HEK293 (cell line): ENCODE data around the gene PLCL1.

ENCODE experiments used
- CTCF ChIA-PET: fragments of 350-600 bp; formaldehyde crosslinking; extraction: SDS; loops from one replicate; lab custom pipeline; 2021; ENCODE audit warnings: antibody characterized with exemption; lab: Yijun Ruan, JAX
- POLR2A ChIA-PET: fragments of 300-600 bp; formaldehyde crosslinking; extraction: SDS; loops from one replicate; lab custom pipeline; 2020; ENCODE audit warnings: antibody characterized with exemption, inconsistent platforms; lab: Yijun Ruan, JAX
- H3K27ac ChIP-seq: fragments of 200-500 bp; sonication (Bioruptor generic); 2 replicates; pipeline ENCODE4 v1.5.1; 2014; ENCODE audit warnings: low read depth, low read length, control low read depth, inconsistent platforms; ENCODE audit errors: extremely low read depth
- H3K36me3 ChIP-seq, 2 experiments: fragments of 200-500 bp in 1 of 2; sonication (Bioruptor generic) in 1 of 2; 1 replicate in 1 of 2; 2 replicates in 1 of 2; pipeline ENCODE4 v1.5.1; 2014 to 2017; ENCODE audit warnings: inconsistent platforms in 2 of 2, low read length in 2 of 2; ENCODE audit not compliant: control insufficient read depth in 2 of 2, insufficient read depth in 1 of 2
- H3K4me1 ChIP-seq: fragments of 200-500 bp; sonication (Bioruptor generic); 2 replicates; pipeline ENCODE4 v1.5.1; 2014; ENCODE audit warnings: mild to moderate bottlenecking, low read length, inconsistent platforms; ENCODE audit not compliant: control insufficient read depth, insufficient read depth
- H3K4me3 ChIP-seq: 2 replicates; pipeline ENCODE4 v1.5.1; 2011; ENCODE audit warnings: low read depth, mild to moderate bottlenecking, control low read depth, low read length, moderate library complexity
- H3K9me3 ChIP-seq: fragments of 200-500 bp; sonication (Bioruptor generic); 2 replicates; pipeline ENCODE4 v1.5.1; 2014; ENCODE audit warnings: low read depth, low read length, inconsistent platforms; ENCODE audit not compliant: control insufficient read depth, insufficient read depth
- IKZF3 ChIP-seq: fragments of 450-650 bp; IDR thresholded peaks from 2 replicates; pipeline ENCODE4 v1.5.0; 2018; ENCODE audit warnings: missing biosample characterization, mild to moderate bottlenecking, missing genetic modification characterization, moderate library complexity
- SETDB1 ChIP-seq: IDR thresholded peaks from one replicate; pipeline ENCODE4 v1.6.1; 2017; ENCODE audit warnings: mild to moderate bottlenecking, low read length, moderate library complexity, mixed read lengths; ENCODE audit not compliant: insufficient read length
- ZNF112 ChIP-seq: fragments of 450-650 bp; formaldehyde crosslinking; IDR thresholded peaks from 2 replicates; pipeline ENCODE4 v1.5.0; 2017; ENCODE audit warnings: missing biosample characterization, missing genetic modification characterization
- ZNF19 ChIP-seq: fragments of 450-650 bp; formaldehyde crosslinking; IDR thresholded peaks from 2 replicates; pipeline ENCODE4; 2016; ENCODE audit warnings: missing biosample characterization, missing genetic modification characterization, low read depth
- ZNF248 ChIP-seq: fragments of 450-650 bp; formaldehyde crosslinking; IDR thresholded peaks from 2 replicates; pipeline ENCODE4 v1.5.1; 2017; ENCODE audit warnings: missing biosample characterization, missing genetic modification characterization
- ZNF274 ChIP-seq, 2 experiments: fragments of 200-500 bp in 1 of 2; fragments of 450-650 bp in 1 of 2; sonication (Bioruptor generic) in 1 of 2; formaldehyde crosslinking in 1 of 2; IDR thresholded peaks; 2 replicates each; pipeline versions ENCODE4 v1.5.1 to v1.6.1; 2014 to 2016; ENCODE audit warnings: borderline replicate concordance in 1 of 2, inconsistent platforms in 1 of 2, low read length in 1 of 2, missing biosample characterization in 1 of 2, missing genetic modification characterization in 1 of 2
- ZNF473 ChIP-seq: fragments of 450-650 bp; formaldehyde crosslinking; IDR thresholded peaks from 2 replicates; pipeline ENCODE4 v1.5.1; 2017; ENCODE audit warnings: missing biosample characterization, missing genetic modification characterization
- ZNF548 ChIP-seq: fragments of 450-650 bp; formaldehyde crosslinking; IDR thresholded peaks from 2 replicates; pipeline ENCODE4 v1.5.1; 2016; ENCODE audit warnings: missing biosample characterization, missing genetic modification characterization
- ZNF660 ChIP-seq: fragments of 450-650 bp; IDR thresholded peaks from 2 replicates; pipeline ENCODE4 v1.5.1; 2018; ENCODE audit warnings: missing biosample characterization, mild to moderate bottlenecking, missing genetic modification characterization
- ZNF664 ChIP-seq: fragments of 450-650 bp; formaldehyde crosslinking; IDR thresholded peaks from 2 replicates; pipeline ENCODE4 v1.5.1; 2016; ENCODE audit warnings: missing biosample characterization, missing genetic modification characterization
- TF ChIP-seq, protein P1 (sequence below): fragments of 450-650 bp; formaldehyde crosslinking; conservative IDR thresholded peaks from 2 replicates; pipeline ENCODE4 v1.5.1; 2016; ENCODE audit warnings: low read depth, missing biosample characterization, missing genetic modification characterization
- TF ChIP-seq, protein P2 (sequence below): fragments of 450-650 bp; formaldehyde crosslinking; IDR thresholded peaks from 2 replicates; pipeline ENCODE4 v1.5.1; 2017; ENCODE audit warnings: missing biosample characterization, missing genetic modification characterization
- TF ChIP-seq, protein P3 (sequence below): fragments of 450-650 bp; formaldehyde crosslinking; IDR thresholded peaks from 2 replicates; pipeline ENCODE4 v1.5.1; 2016; ENCODE audit warnings: missing biosample characterization, missing genetic modification characterization
- TF ChIP-seq, protein P4 (sequence below): fragments of 450-650 bp; formaldehyde crosslinking; IDR thresholded peaks from 2 replicates; pipeline ENCODE4 v1.5.1; 2016; ENCODE audit warnings: missing biosample characterization, missing genetic modification characterization, borderline replicate concordance
- TF ChIP-seq, protein P5 (sequence below): fragments of 450-650 bp; IDR thresholded peaks from 2 replicates; pipeline ENCODE4 v1.5.1; 2018; ENCODE audit warnings: missing biosample characterization, mild to moderate bottlenecking, missing genetic modification characterization

The PLCL1 gene

DNA sequence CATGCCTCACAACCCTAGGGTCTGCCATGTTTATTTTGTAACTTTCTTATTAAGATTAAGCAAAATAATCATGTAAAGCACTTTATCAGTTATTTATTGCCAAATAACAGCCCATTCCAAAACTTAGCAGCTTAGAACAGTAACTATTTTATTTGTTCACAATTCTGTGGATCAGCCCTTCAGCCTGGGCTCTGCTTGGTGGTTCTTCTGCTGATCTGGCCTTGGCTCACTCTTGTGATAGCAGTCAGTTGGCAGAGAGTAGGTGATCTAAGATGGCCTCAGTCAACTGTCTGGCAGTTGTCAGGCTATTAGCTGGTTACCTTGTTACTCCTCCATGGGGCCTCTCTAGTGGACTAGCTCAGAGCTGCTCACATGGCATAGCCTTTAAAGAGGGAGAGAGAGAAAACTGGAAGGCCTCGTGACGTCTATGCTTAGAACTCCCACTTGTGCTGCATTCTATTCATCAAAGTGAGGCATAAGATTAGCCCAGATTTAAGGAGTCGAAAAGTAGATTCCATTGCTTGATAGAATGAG lies 54.3 kb downstream of the PLCL1 start:
- H3K36me3 ChIP-seq = no peaks in the 10 kb centered on the region
- H3K27ac ChIP-seq = no peak overlapping the region
- CTCF ChIA-PET = interaction anchor here (0.5 to 0.6 kb wide), 2 partner anchors 75 to 86 kb away, joined by 3 to 5 read pairs; no protein-coding TSS in a partner anchor
- no peaks in the 10 kb centered on the region for H3K9me3 ChIP-seq
- H3K4me3 ChIP-seq = no peak overlapping the region
- TF ChIP-seq SETDB1 = peak; percentile 44
- TF ChIP-seq, protein P1, sequence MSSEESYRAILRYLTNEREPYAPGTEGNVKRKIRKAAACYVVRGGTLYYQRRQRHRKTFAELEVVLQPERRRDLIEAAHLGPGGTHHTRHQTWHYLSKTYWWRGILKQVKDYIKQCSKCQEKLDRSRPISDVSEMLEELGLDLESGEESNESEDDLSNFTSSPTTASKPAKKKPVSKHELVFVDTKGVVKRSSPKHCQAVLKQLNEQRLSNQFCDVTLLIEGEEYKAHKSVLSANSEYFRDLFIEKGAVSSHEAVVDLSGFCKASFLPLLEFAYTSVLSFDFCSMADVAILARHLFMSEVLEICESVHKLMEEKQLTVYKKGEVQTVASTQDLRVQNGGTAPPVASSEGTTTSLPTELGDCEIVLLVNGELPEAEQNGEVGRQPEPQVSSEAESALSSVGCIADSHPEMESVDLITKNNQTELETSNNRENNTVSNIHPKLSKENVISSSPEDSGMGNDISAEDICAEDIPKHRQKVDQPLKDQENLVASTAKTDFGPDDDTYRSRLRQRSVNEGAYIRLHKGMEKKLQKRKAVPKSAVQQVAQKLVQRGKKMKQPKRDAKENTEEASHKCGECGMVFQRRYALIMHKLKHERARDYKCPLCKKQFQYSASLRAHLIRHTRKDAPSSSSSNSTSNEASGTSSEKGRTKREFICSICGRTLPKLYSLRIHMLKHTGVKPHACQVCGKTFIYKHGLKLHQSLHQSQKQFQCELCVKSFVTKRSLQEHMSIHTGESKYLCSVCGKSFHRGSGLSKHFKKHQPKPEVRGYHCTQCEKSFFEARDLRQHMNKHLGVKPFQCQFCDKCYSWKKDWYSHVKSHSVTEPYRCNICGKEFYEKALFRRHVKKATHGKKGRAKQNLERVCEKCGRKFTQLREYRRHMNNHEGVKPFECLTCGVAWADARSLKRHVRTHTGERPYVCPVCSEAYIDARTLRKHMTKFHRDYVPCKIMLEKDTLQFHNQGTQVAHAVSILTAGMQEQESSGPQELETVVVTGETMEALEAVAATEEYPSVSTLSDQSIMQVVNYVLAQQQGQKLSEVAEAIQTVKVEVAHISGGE (tag by site-specific recombination) = no peak
- H3K4me1 ChIP-seq = no peaks in the 10 kb centered on the region
- POLR2A ChIA-PET = no interaction called here

DNA sequence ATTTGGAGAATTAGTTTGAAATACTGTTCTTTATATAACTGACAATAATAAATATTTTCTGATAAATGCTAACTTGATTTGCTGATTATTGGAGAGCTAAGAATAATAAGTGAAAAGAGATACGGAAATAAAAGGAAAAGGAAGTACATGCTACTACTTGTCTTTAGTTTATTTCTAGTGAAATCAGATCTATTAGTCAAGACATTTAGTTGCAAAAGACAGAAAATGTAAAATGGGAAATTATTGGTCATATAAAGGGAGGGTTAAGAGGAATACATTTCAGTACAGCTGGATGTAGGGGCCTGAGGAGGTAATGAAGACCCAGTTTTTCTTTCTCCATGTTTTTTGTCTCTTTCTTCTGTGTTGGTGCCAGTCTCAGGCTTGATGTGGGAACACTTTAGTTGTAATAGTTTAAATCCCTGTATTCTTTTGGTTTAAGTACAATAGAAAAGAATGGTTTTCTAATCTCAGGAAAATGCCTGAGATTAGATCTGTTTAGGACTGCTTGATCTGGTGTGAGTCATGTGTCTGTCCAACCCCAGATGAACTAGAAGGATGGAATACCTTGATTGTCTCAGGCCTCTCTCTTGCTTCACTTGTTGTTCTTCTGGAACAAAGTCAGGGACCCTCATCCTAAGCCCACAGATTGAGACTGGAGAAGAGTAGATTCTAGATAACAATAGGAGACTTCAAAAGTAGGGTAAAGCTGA lies 58.0 kb downstream of the PLCL1 start:
- H3K36me3 ChIP-seq = no peaks in the 10 kb centered on the region
- POLR2A ChIA-PET = no interaction called here
- CTCF ChIA-PET = no interaction called here
- no peaks in the 10 kb centered on the region for H3K4me1 ChIP-seq
- no peaks in the 10 kb centered on the region for H3K9me3 ChIP-seq
- TF ChIP-seq IKZF3 (no peak), ZNF473 (tag by site-specific recombination) (no peak)
- TF ChIP-seq, protein P2, sequence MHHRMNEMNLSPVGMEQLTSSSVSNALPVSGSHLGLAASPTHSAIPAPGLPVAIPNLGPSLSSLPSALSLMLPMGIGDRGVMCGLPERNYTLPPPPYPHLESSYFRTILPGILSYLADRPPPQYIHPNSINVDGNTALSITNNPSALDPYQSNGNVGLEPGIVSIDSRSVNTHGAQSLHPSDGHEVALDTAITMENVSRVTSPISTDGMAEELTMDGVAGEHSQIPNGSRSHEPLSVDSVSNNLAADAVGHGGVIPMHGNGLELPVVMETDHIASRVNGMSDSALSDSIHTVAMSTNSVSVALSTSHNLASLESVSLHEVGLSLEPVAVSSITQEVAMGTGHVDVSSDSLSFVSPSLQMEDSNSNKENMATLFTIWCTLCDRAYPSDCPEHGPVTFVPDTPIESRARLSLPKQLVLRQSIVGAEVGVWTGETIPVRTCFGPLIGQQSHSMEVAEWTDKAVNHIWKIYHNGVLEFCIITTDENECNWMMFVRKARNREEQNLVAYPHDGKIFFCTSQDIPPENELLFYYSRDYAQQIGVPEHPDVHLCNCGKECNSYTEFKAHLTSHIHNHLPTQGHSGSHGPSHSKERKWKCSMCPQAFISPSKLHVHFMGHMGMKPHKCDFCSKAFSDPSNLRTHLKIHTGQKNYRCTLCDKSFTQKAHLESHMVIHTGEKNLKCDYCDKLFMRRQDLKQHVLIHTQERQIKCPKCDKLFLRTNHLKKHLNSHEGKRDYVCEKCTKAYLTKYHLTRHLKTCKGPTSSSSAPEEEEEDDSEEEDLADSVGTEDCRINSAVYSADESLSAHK (tag by site-specific recombination) = no peak
- H3K4me3 ChIP-seq = no peak overlapping the region
- H3K27ac ChIP-seq = no peak overlapping the region

DNA sequence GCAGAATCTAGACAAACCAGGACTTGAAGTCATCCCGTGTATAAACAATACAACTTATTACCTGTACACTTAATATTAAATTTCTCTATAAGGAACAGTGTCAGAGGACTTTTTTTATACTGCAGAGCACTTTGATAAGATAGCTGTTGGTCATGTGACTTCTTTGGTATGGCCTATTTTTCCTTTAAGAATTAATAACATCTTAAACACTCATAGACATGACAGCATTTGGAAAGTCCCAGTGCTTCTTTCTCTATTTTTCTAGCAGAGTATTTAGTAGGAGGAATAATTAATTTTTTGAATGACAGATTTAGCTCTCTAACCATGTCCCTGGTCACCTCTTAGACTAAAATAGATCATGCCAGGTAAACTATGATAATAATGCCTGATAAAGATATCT lies 59.4 kb downstream of the PLCL1 start:
- Histone ChIP-seq H3K9me3 (no peaks in the 10 kb centered on the region), H3K36me3 (no peaks in the 10 kb centered on the region), H3K4me1 (peaks cover 5% of the 10 kb centered on the region; the same call in 1 of the 2 replicates), H3K27ac (no peak overlapping the region), H3K4me3 (no peak overlapping the region)
- ChIA-PET CTCF (no interaction called here), POLR2A (no interaction called here)
- TF ChIP-seq ZNF19 (no peak), ZNF548 (tag by site-specific recombination) (no peak), ZNF660 (no peak), ZNF112 (tag by site-specific recombination) (no peak), ZNF248 (tag by site-specific recombination) (no peak), ZNF664 (tag by site-specific recombination) (no peak), ZNF274 (IDR thresholded peaks at IDR 0.05; ENCODE audit: low read length) (no peak), ZNF274 (tag by site-specific recombination; IDR thresholded peaks at IDR 0.05; ENCODE audit: borderline replicate concordance) (no peak)
- TF ChIP-seq, protein P3, sequence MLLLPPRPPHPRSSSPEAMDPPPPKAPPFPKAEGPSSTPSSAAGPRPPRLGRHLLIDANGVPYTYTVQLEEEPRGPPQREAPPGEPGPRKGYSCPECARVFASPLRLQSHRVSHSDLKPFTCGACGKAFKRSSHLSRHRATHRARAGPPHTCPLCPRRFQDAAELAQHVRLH (tag by site-specific recombination) = no peak
- TF ChIP-seq, protein P4, sequence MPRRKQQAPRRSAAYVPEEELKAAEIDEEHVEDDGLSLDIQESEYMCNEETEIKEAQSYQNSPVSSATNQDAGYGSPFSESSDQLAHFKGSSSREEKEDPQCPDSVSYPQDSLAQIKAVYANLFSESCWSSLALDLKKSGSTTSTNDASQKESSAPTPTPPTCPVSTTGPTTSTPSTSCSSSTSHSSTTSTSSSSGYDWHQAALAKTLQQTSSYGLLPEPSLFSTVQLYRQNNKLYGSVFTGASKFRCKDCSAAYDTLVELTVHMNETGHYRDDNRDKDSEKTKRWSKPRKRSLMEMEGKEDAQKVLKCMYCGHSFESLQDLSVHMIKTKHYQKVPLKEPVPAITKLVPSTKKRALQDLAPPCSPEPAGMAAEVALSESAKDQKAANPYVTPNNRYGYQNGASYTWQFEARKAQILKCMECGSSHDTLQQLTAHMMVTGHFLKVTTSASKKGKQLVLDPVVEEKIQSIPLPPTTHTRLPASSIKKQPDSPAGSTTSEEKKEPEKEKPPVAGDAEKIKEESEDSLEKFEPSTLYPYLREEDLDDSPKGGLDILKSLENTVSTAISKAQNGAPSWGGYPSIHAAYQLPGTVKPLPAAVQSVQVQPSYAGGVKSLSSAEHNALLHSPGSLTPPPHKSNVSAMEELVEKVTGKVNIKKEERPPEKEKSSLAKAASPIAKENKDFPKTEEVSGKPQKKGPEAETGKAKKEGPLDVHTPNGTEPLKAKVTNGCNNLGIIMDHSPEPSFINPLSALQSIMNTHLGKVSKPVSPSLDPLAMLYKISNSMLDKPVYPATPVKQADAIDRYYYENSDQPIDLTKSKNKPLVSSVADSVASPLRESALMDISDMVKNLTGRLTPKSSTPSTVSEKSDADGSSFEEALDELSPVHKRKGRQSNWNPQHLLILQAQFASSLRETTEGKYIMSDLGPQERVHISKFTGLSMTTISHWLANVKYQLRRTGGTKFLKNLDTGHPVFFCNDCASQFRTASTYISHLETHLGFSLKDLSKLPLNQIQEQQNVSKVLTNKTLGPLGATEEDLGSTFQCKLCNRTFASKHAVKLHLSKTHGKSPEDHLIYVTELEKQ = no peak
- TF ChIP-seq, protein P5, sequence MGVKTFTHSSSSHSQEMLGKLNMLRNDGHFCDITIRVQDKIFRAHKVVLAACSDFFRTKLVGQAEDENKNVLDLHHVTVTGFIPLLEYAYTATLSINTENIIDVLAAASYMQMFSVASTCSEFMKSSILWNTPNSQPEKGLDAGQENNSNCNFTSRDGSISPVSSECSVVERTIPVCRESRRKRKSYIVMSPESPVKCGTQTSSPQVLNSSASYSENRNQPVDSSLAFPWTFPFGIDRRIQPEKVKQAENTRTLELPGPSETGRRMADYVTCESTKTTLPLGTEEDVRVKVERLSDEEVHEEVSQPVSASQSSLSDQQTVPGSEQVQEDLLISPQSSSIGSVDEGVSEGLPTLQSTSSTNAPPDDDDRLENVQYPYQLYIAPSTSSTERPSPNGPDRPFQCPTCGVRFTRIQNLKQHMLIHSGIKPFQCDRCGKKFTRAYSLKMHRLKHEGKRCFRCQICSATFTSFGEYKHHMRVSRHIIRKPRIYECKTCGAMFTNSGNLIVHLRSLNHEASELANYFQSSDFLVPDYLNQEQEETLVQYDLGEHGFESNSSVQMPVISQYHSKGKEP (tag by site-specific recombination) = no peak
